PC-3 (cell line): ENCODE data around the gene NPLOC4.

Experiments used
- EZH2 ChIP-seq: fragments of 300-600 bp; sonication (generic); IDR thresholded peaks from one replicate; pipeline ENCODE4 v1.6.1; 2017; ENCODE audit warnings: antibody characterized with exemption, mild to moderate bottlenecking, low read length; ENCODE audit not compliant: unreplicated experiment
- EZH2phosphoT487 ChIP-seq: fragments of 300-600 bp; sonication (generic); IDR thresholded peaks from 2 replicates; pipeline ENCODE4 v1.6.1; 2018; ENCODE audit warnings: mild to moderate bottlenecking, antibody characterized with exemption, low read length, borderline replicate concordance
- TF ChIP-seq, protein P1 (sequence below): fragments of 300-600 bp; sonication (generic); conservative IDR thresholded peaks from 2 replicates; pipeline ENCODE4 v1.5.1; 2017; ENCODE audit warnings: antibody characterized with exemption, low read depth, mild to moderate bottlenecking, low read length

DNA sequence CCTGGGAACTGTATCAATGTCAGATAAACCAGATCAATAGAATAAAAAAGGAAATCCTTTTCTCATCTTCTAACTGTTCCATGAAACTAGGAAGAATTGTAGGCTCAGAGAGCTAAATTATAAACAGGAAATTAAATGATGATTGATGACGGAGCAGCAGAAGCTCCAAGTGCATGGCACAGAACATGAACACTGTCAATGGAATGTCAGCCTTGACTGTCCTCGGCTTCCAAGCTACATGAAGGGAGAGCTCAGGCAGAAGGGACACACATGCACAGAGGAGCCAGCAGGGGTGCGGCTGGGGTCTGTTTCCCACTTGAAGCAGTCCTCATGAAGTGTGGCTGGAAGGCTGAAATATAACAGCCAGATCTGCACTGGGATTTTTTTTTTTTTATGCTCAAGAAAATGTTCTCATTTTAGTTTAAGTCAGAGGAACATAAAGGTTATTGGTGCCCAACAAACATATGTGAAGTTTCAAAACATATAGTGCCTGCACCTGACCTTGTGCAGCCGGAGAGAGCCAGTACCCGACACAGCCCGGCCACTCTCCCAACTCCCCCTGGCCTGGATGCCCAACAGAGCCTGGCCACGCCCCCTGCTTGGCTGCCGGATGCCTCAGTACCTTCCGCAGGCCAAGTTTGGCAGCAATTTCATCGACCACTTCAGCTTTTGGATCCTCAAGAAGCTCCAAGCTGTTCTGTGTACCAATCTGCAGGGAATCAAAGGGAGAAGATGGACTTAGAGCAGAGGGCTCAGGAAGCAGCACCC lies 37.0 kb downstream of the NPLOC4 start:
- TF ChIP-seq, protein P1, sequence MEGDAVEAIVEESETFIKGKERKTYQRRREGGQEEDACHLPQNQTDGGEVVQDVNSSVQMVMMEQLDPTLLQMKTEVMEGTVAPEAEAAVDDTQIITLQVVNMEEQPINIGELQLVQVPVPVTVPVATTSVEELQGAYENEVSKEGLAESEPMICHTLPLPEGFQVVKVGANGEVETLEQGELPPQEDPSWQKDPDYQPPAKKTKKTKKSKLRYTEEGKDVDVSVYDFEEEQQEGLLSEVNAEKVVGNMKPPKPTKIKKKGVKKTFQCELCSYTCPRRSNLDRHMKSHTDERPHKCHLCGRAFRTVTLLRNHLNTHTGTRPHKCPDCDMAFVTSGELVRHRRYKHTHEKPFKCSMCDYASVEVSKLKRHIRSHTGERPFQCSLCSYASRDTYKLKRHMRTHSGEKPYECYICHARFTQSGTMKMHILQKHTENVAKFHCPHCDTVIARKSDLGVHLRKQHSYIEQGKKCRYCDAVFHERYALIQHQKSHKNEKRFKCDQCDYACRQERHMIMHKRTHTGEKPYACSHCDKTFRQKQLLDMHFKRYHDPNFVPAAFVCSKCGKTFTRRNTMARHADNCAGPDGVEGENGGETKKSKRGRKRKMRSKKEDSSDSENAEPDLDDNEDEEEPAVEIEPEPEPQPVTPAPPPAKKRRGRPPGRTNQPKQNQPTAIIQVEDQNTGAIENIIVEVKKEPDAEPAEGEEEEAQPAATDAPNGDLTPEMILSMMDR: no peak
- TF ChIP-seq EZH2: no peak
- TF ChIP-seq EZH2phosphoT487: no peak
